ENCODE measurements around the gene SYT7.

- no peak for TF ChIP-seq EZH2 (IDR thresholded peaks at IDR 0.05; ENCODE audit: insufficient read depth, poor library complexity, severe bottlenecking)
- no peak for TF ChIP-seq EZH2phosphoT487 (IDR thresholded peaks at IDR 0.05; ENCODE audit: insufficient read depth, low read depth)
Observed at GRCh38 chr11:61542024-61542461, 38.8 kb downstream of the SYT7 start.
